Activated CD4-positive, alpha-beta T cell treated with anti-CD3 and anti-CD28 coated beads, Interleukin-2, Interleukin-6, amounts not matched to agents 100 ng/mL and 50 ng/mL, durations not matched to agents 16 hours and 8 hours (primary cell): ENCODE results near the gene RERE.

ENCODE experiments used
- DNase-seq: peaks from one replicate; pipeline ENCODE4 v3.0.0-alpha.2; 2020

RERE gene

GRCh38 chr1:8817412-8818324 lies at the start of gene RERE:
RERE (minus strand) TSS chr1:8817640.
- DNase-seq = peak; percentile 97

- DNase-seq = peak; percentile 20
These were observed 49.5 kb upstream of the RERE start for GRCh38 chr1:8866792-8867415.

- no peak for DNase-seq
These were observed 48.8 kb upstream of the RERE start for GRCh38 chr1:8866173-8866791.

GRCh38 chr1:8864713-8865344 lies 47.4 kb upstream of the RERE start:
- DNase-seq = no peak

GRCh38 chr1:8863794-8864233 lies 46.4 kb upstream of the RERE start:
- no peak for DNase-seq

GRCh38 chr1:8863138-8863537 lies 45.7 kb upstream of the RERE start:
- DNase-seq = no peak

GRCh38 chr1:8862528-8862927 lies 45.1 kb upstream of the RERE start:
- DNase-seq = peak; percentile 55

GRCh38 chr1:8860738-8861516 lies 43.5 kb upstream of the RERE start:
- no peak for DNase-seq

GRCh38 chr1:8858888-8859706 lies 41.7 kb upstream of the RERE start:
- DNase-seq = peak; percentile 70

- DNase-seq = peak; percentile 65
These were observed 40.8 kb upstream of the RERE start for GRCh38 chr1:8858112-8858668.

GRCh38 chr1:8856689-8857412 lies 39.4 kb upstream of the RERE start:
- DNase-seq = no peak

GRCh38 chr1:8854240-8854639 lies 36.8 kb upstream of the RERE start:
- DNase-seq = no peak

- no peak for DNase-seq
These were observed 33.6 kb upstream of the RERE start for GRCh38 chr1:8851060-8851459.

- DNase-seq = peak; percentile 83
These were observed 31.4 kb upstream of the RERE start for GRCh38 chr1:8848663-8849386.

- no peak for DNase-seq
These were observed 30.6 kb upstream of the RERE start for GRCh38 chr1:8847990-8848389.

- DNase-seq = no peak
These were observed 28.8 kb upstream of the RERE start for GRCh38 chr1:8846263-8846662.

- DNase-seq = no peak
These were observed 28.0 kb upstream of the RERE start for GRCh38 chr1:8845104-8846097.

- no peak for DNase-seq
These were observed 27.1 kb upstream of the RERE start for GRCh38 chr1:8844501-8845006.
